ENCODE measurements around the gene GPC5. TPM values are rescaled to one million over a fixed set of nuclear protein-coding genes. Genes with fewer than 3 reads are reported as not detected.

GPC5 gene
- total and polyA plus RNA-seq, 10 donors, result 0.04 to 0.83 (median 0.26) TPM; not detected in 3

- TF ChIP-seq POLR2AphosphoS5 (IDR thresholded peaks at IDR 0.05) (no peak), CTCF (IDR thresholded peaks at IDR 0.05 in 8 of 11, conservative IDR thresholded peaks at IDR 0.05 in 3 of 11) (no peak), POLR2A (IDR thresholded peaks at IDR 0.05) (no peak)
- no peak for DNase-seq
- intact Hi-C loops (cut with DNase I; ENCODE audit: low total_unique reads), result no loop called here
Measured at GRCh38 chr13:92494915-92495314, 1096.5 kb downstream of the GPC5 start.

DNA sequence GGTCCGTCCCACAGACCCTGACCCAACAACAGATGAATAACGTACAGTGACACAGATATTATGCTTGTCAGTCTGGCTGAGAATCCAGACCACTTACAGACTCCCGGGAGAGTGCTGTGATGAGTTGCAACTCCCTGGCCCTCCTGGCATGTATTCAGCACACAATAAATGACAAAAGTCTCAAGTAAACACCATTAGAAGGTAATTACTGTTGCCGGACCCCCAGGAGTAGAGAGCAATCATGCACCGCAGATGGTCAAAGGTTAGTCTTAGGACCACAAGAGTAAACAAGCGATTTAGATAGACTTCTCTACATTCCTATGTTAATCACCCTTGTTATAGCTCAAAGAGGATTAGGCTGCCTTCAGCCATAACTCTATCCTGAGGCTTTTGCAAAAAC lies 1101.8 kb downstream of the GPC5 start:
- 46 to 62% (median 58%) methylated on average over 6 of the region's 6 CpGs for WGBS, 5 donors
- intact Hi-C loops (cut with DNase I; ENCODE audit: low total_unique reads), result no loop called here
- Histone ChIP-seq H3K9me3 (peaks cover 0 to 20% (median 9%) of the 10 kb centered on the region in 8 donors), H3K27ac (no peak overlapping the region), H3K4me3 (no peak overlapping the region), H3K4me1 (no peaks in the 10 kb centered on the region), H3K36me3 (no peaks in the 10 kb centered on the region), H3K27me3 (replicated peaks in 1 of 7) (no peaks in the 10 kb centered on the region)
- TF ChIP-seq POLR2AphosphoS5 (IDR thresholded peaks at IDR 0.05) (no peak), CTCF (IDR thresholded peaks at IDR 0.05 in 8 of 11, conservative IDR thresholded peaks at IDR 0.05 in 3 of 11) (no peak), POLR2A (IDR thresholded peaks at IDR 0.05) (no peak)
- no peak for DNase-seq

More at GRCh38 chr13:92494915-92495314, 1096.5 kb downstream of the GPC5 start:
- Histone ChIP-seq H3K36me3 (no peaks in the 10 kb centered on the region), H3K27ac (no peak overlapping the region), H3K27me3 (replicated peaks in 1 of 7) (no peaks in the 10 kb centered on the region), H3K9me3 (peaks cover 0 to 12% (median 3%) of the 10 kb centered on the region in 8 donors), H3K4me3 (no peak overlapping the region), H3K4me1 (no peaks in the 10 kb centered on the region)
- 83 to 92% (median 87%) methylated on average over 2 of the region's 2 CpGs for WGBS, 5 donors

- Histone ChIP-seq H3K4me3 (no peak overlapping the region), H3K27ac (no peak overlapping the region), H3K27me3 (replicated peaks in 1 of 7) (no peaks in the 10 kb centered on the region), H3K9me3 (no peaks in the 10 kb centered on the region), H3K36me3 (no peaks in the 10 kb centered on the region), H3K4me1 (no peaks in the 10 kb centered on the region)
- DNase-seq, result no peak
- 52 to 69% (median 66%) methylated on average over 2 of the region's 2 CpGs for WGBS, 5 donors
- intact Hi-C loops (cut with DNase I; ENCODE audit: low total_unique reads), result no loop called here
- TF ChIP-seq POLR2AphosphoS5 (IDR thresholded peaks at IDR 0.05) (no peak), CTCF (IDR thresholded peaks at IDR 0.05 in 8 of 11, conservative IDR thresholded peaks at IDR 0.05 in 3 of 11) (no peak), POLR2A (IDR thresholded peaks at IDR 0.05) (no peak)
Measured at GRCh38 chr13:92510416-92510815, 1112.0 kb downstream of the GPC5 start.

- peaks cover 0 to 18% (median 12%) of the 10 kb centered on the region in 8 donors for H3K9me3 ChIP-seq
- WGBS, 5 donors, result 82 to 92% (median 84%) methylated on average over 9 of the region's 9 CpGs
- DNase-seq, result no peak
- TF ChIP-seq POLR2AphosphoS5 (IDR thresholded peaks at IDR 0.05) (no peak), CTCF (IDR thresholded peaks at IDR 0.05 in 8 of 11, conservative IDR thresholded peaks at IDR 0.05 in 3 of 11) (no peak), POLR2A (IDR thresholded peaks at IDR 0.05) (no peak)
- H3K27me3 ChIP-seq (replicated peaks in 1 of 7), result no peaks in the 10 kb centered on the region
- H3K27ac ChIP-seq, result no peak overlapping the region
- intact Hi-C loops (cut with DNase I; ENCODE audit: low total_unique reads), result no loop called here
- H3K4me3 ChIP-seq, result no peak overlapping the region
- H3K4me1 ChIP-seq, result no peaks in the 10 kb centered on the region
- H3K36me3 ChIP-seq, result no peaks in the 10 kb centered on the region
Measured at GRCh38 chr13:92512852-92513251, 1114.4 kb downstream of the GPC5 start.

Data from spleen (tissue), 11 donors.